Esophagus muscularis mucosa (tissue), 4 donors: Measurements from ENCODE around the gene SMC6. TPM values are rescaled to one million over a fixed set of nuclear protein-coding genes. Genes with fewer than 3 reads are reported as not detected.

Source experiments
- DNase-seq: peaks from one replicate; pipeline ENCODE4 v3.0.0-alpha.2; 2017; ENCODE audit errors: extremely low spot score
- H3K27ac ChIP-seq, 4 donors: fragments of 200-600 bp; sonication (generic); replicated peaks in 1 of 4; 1 replicate in 3 of 4; 2 replicates in 1 of 4; pipeline ENCODE4 v1.5.1; 2016 to 2019; ENCODE audit warnings: mild to moderate bottlenecking in 1 of 4
- H3K27me3 ChIP-seq, 4 donors: fragments of 200-600 bp; sonication (generic); one replicate each; pipeline versions ENCODE4 v1.5.1 to v1.6.0; 2016 to 2019
- H3K36me3 ChIP-seq, 4 donors: fragments of 200-600 bp; sonication (generic); one replicate each; pipeline ENCODE4 v1.5.1; 2016 to 2019
- H3K4me1 ChIP-seq, 4 donors: fragments of 200-600 bp; sonication (generic); one replicate each; pipeline ENCODE4 v1.5.1; 2016 to 2019
- H3K4me3 ChIP-seq, 4 donors: fragments of 200-600 bp; sonication (generic); 1 replicate in 2 of 4; 2 replicates in 2 of 4; pipeline ENCODE4 v1.5.1; 2016 to 2019; ENCODE audit warnings: mild to moderate bottlenecking in 4 of 4, moderate library complexity in 1 of 4
- H3K9me3 ChIP-seq, 4 donors: fragments of 200-600 bp; sonication (generic); 1 replicate in 3 of 4; 2 replicates in 1 of 4; pipeline ENCODE4 v1.5.1; 2016 to 2019
- CTCF ChIP-seq, 3 experiments: fragments of 200-600 bp in 2 of 3; fragments of 450-650 bp in 1 of 3; sonication (generic) in 2 of 3; IDR thresholded peaks; one replicate each; pipeline ENCODE4 v1.5.1; 2017 to 2019; ENCODE audit warnings: antibody characterized with exemption in 3 of 3, mild to moderate bottlenecking in 2 of 3, moderate library complexity in 1 of 3
- EP300 ChIP-seq: sonication (generic); formaldehyde crosslinking; IDR thresholded peaks from one replicate; pipeline ENCODE4 v1.6.1; 2017; ENCODE audit warnings: antibody characterized with exemption
- POLR2A ChIP-seq: fragments of 450-650 bp; IDR thresholded peaks from one replicate; pipeline ENCODE4 v1.6.1; 2017; ENCODE audit warnings: antibody characterized with exemption, moderate library complexity, mild to moderate bottlenecking, low read depth
- POLR2AphosphoS5 ChIP-seq, 2 donors: sonication (generic); formaldehyde crosslinking; IDR thresholded peaks; one replicate each; pipeline ENCODE4 v1.6.1; 2017; ENCODE audit warnings: antibody characterized with exemption in 2 of 2
- WGBS: methylation state at CpG from one replicate; pipeline ENCODE4 v1.1.5; 2018; 5-methylcytosine and 5-hydroxymethylcytosine counted together
- intact Hi-C: fragments of 100-400 bp; cut with DNase I; formaldehyde crosslinking; loops from one replicate; pipeline ENCODE4 v1.15.1; 2023
- total RNA-seq, 4 donors: library from RNA; depleted of rRNA; stranded (reverse); fragments of >200 nt; gene quantifications; one replicate each; pipeline versions ENCODE4 v1.1.0 to v1.2.1, GENCODE V29; 2016

Gene SMC6
- total RNA-seq, 4 donors from 2014 or later: 8.1 to 11.1 (median 9.7) TPM

- no peak for DNase-seq
- H3K36me3 ChIP-seq: peaks cover 13 to 90% (median 61%) of the 10 kb centered on the region in 4 donors
Measured at GRCh38 chr2:17733599-17733998, 20.0 kb downstream of the SMC6 start.

GRCh38 chr2:17729880-17730279 lies 23.7 kb downstream of the SMC6 start:
- TF ChIP-seq EP300 (no peak), POLR2A (no peak), POLR2AphosphoS5 (IDR thresholded peaks at IDR 0.05) (no peak), CTCF (IDR thresholded peaks at IDR 0.05) (no peak)
- H3K9me3 ChIP-seq: no peaks in the 10 kb centered on the region
- no peak for DNase-seq
- no peak overlapping the region for H3K27ac ChIP-seq
- intact Hi-C loops: no loop called here
- peaks cover 5 to 88% (median 50%) of the 10 kb centered on the region in 4 donors for H3K36me3 ChIP-seq
- H3K4me1 ChIP-seq: no peaks in the 10 kb centered on the region
- H3K27me3 ChIP-seq: no peaks in the 10 kb centered on the region
- WGBS: 89% methylated on average over 2 of the region's 2 CpGs
- H3K4me3 ChIP-seq: no peak overlapping the region

More at GRCh38 chr2:17733599-17733998, 20.0 kb downstream of the SMC6 start:
- H3K9me3 ChIP-seq: no peaks in the 10 kb centered on the region
- H3K4me1 ChIP-seq: no peaks in the 10 kb centered on the region
- 94% methylated on average over 1 of the region's 1 CpG for WGBS
- intact Hi-C loops: no loop called here
- no peak overlapping the region for H3K27ac ChIP-seq
- H3K27me3 ChIP-seq: no peaks in the 10 kb centered on the region
- TF ChIP-seq POLR2AphosphoS5 (IDR thresholded peaks at IDR 0.05) (no peak), CTCF (IDR thresholded peaks at IDR 0.05) (no peak), POLR2A (no peak), EP300 (no peak)
- H3K4me3 ChIP-seq: no peak overlapping the region

GRCh38 chr2:17728210-17728609 lies 25.4 kb downstream of the SMC6 start:
- H3K9me3 ChIP-seq: no peaks in the 10 kb centered on the region
- DNase-seq: no peak
- intact Hi-C loops: no loop called here
- H3K4me1 ChIP-seq: no peaks in the 10 kb centered on the region
- H3K36me3 ChIP-seq: peaks cover 0 to 89% (median 48%) of the 10 kb centered on the region in 4 donors
- no peaks in the 10 kb centered on the region for H3K27me3 ChIP-seq
- 88% methylated on average over 6 of the region's 6 CpGs for WGBS
- TF ChIP-seq EP300 (no peak), CTCF (IDR thresholded peaks at IDR 0.05) (no peak), POLR2A (no peak), POLR2AphosphoS5 (IDR thresholded peaks at IDR 0.05) (no peak)
- H3K4me3 ChIP-seq: no peak overlapping the region
- no peak overlapping the region for H3K27ac ChIP-seq

GRCh38 chr2:17719562-17720371 lies 33.8 kb downstream of the SMC6 start:
- Histone ChIP-seq H3K4me1 (no peaks in the 10 kb centered on the region), H3K27ac (no peak overlapping the region), H3K9me3 (no peaks in the 10 kb centered on the region), H3K27me3 (no peaks in the 10 kb centered on the region), H3K4me3 (no peak overlapping the region), H3K36me3 (peaks cover 11 to 91% (median 51%) of the 10 kb centered on the region in 4 donors)
- DNase-seq: no peak
- 74% methylated on average over 4 of the region's 4 CpGs for WGBS
- intact Hi-C loops: loop anchor here (5.0 to 10.0 kb wide), 2 partner anchors 115 to 658 kb away; no protein-coding TSS in a partner anchor
- TF ChIP-seq CTCF (IDR thresholded peaks at IDR 0.05) (peak; percentile 66 to 83 (median 76)), POLR2AphosphoS5 (IDR thresholded peaks at IDR 0.05) (no peak)
